ENCODE results near the gene PLEKHG2.

Gene PLEKHG2

GRCh38 chr19:39422020-39422419 is 9.6 kb downstream of the PLEKHG2 start:
- no peak for DNase-seq (ENCODE audit: low spot score)

GRCh38 chr19:39423258-39424086 is 11.0 kb downstream of the PLEKHG2 start:
- no peak for DNase-seq (ENCODE audit: low spot score)

- no peak for DNase-seq (ENCODE audit: low spot score)
Measured at GRCh38 chr19:39424934-39425333, 12.5 kb downstream of the PLEKHG2 start.

- DNase-seq (ENCODE audit: low spot score): no peak
Measured at GRCh38 chr19:39425744-39426143, 13.3 kb downstream of the PLEKHG2 start.

- no peak for DNase-seq (ENCODE audit: low spot score)
Measured at GRCh38 chr19:39426170-39426569, 13.7 kb downstream of the PLEKHG2 start.

GRCh38 chr19:39427707-39428106 is 15.2 kb downstream of the PLEKHG2 start:
- DNase-seq (ENCODE audit: low spot score): no peak

GRCh38 chr19:39428283-39429112 is 16.0 kb downstream of the PLEKHG2 start:
- no peak for DNase-seq (ENCODE audit: low spot score)

- DNase-seq (ENCODE audit: low spot score): peak; percentile 91
Measured at GRCh38 chr19:39430675-39431593, 18.5 kb downstream of the PLEKHG2 start.

- DNase-seq (ENCODE audit: low spot score): no peak
Measured at GRCh38 chr19:39432677-39433025, 20.2 kb downstream of the PLEKHG2 start.

GRCh38 chr19:39433480-39434079 is 21.1 kb downstream of the PLEKHG2 start:
- no peak for DNase-seq (ENCODE audit: low spot score)

GRCh38 chr19:39434123-39435076 is 21.9 kb downstream of the PLEKHG2 start:
- no peak for DNase-seq (ENCODE audit: low spot score)

GRCh38 chr19:39435499-39436349 is 23.3 kb downstream of the PLEKHG2 start, which contains the start of gene RPS16:
Gene RPS16 (minus strand): TSS chr19:39435949. CDS start chr19:39435895, 54 bp downstream.
- peak; percentile 99 for DNase-seq (ENCODE audit: low spot score)

- DNase-seq (ENCODE audit: low spot score): no peak
Measured at GRCh38 chr19:39436350-39436716, 23.9 kb downstream of the PLEKHG2 start.

GRCh38 chr19:39438270-39438934 is 25.9 kb downstream of the PLEKHG2 start:
- DNase-seq (ENCODE audit: low spot score): no peak

- DNase-seq (ENCODE audit: low spot score): no peak
Measured at GRCh38 chr19:39444598-39445195, 32.2 kb downstream of the PLEKHG2 start.

- peak; percentile 99 for DNase-seq (ENCODE audit: low spot score)
Measured at GRCh38 chr19:39445196-39446111, 33.0 kb downstream of the PLEKHG2 start, which contains the start of gene SUPT5H. Gene SUPT5H (plus strand): TSS chr19:39445582. CDS start chr19:39445891, 309 bp downstream.

- DNase-seq (ENCODE audit: low spot score): no peak
Measured at GRCh38 chr19:39446365-39447084, 34.1 kb downstream of the PLEKHG2 start.

Data from activated CD4-positive, alpha-beta T cell treated with anti-CD3 and anti-CD28 coated beads, Interleukin-2, Interleukin-4, amounts not matched to agents 100 ng/mL and 50 ng/mL, durations not matched to agents 16 hours and 8 hours (primary cell).